GM12878 (cell line): ENCODE results near the gene PPP1R3C. TPM values are rescaled to one million over a fixed set of nuclear protein-coding genes. Genes with fewer than 3 reads are reported as not detected.

Experiments
- ATAC-seq: fragments of 200-7000 bp; cut with Tn5 transposase; 3 replicates; pipeline ENCODE4 v1.9.1; 2020; ENCODE audit warnings: mild to moderate bottlenecking, moderate library complexity
- BruUV-seq: library from RNA; stranded (reverse); fragments of 400-500 nt; replicated peaks from 2 replicates; lab custom pipeline; 2021; lab: Mats Ljungman, UMichigan
- CTCF ChIA-PET: fragments of 300-600 bp; sonication (Branson Sonifier 250); formaldehyde crosslinking; extraction: SDS; loops from one replicate; lab custom pipeline; 2021; ENCODE audit warnings: inconsistent platforms; lab: Yijun Ruan, JAX
- POLR2A ChIA-PET: fragments of 350-600 bp; formaldehyde crosslinking; extraction: SDS; loops from one replicate; lab custom pipeline; 2021; ENCODE audit warnings: inconsistent platforms; lab: Charles Lee
- RAD21 ChIA-PET: fragments of 300-600 bp; sonication (Branson Sonifier 250); formaldehyde crosslinking; loops from one replicate; lab custom pipeline; 2023; ENCODE audit warnings: antibody characterized with exemption; ENCODE audit not compliant: unreplicated experiment; lab: Charles Lee
- SMC1A ChIA-PET: fragments of 300-600 bp; sonication (Branson Sonifier 250); formaldehyde crosslinking; loops from one replicate; lab custom pipeline; 2023; ENCODE audit not compliant: unreplicated experiment, uncharacterized antibody; lab: Charles Lee
- DNase-seq: peaks from one replicate; pipeline ENCODE4 v3.0.0-alpha.2; 2011; ENCODE audit warnings: low read depth, low spot score
- FAIRE-seq: peaks from 3 replicates; lab custom pipeline; 2011; peaks lifted over from hg19 to GRCh38; lab: Jason Lieb, UNC
- H2AFZ ChIP-seq: 2 replicates; pipeline ENCODE4 v1.6.0; 2011; ENCODE audit warnings: low read depth, low read length, control low read depth; ENCODE audit not compliant: control insufficient read depth
- H3K27ac ChIP-seq: 2 replicates; pipeline ENCODE4 v1.5.1; 2011; ENCODE audit warnings: control low read depth; ENCODE audit not compliant: control insufficient read depth, insufficient read depth
- H3K27me3 ChIP-seq, 2 experiments: replicated peaks in 1 of 2; 2 replicates each; pipeline versions ENCODE4 v1.6.0 to v1.6.1; 2011; ENCODE audit warnings: low read length in 1 of 2; ENCODE audit not compliant: control insufficient read depth in 2 of 2, insufficient read depth in 2 of 2
- H3K36me3 ChIP-seq, 2 experiments: 2 replicates each; pipeline ENCODE4 v1.5.1; 2011; ENCODE audit warnings: low read length in 1 of 2; ENCODE audit not compliant: control insufficient read depth in 2 of 2, insufficient read depth in 2 of 2
- H3K4me1 ChIP-seq: 2 replicates; pipeline ENCODE4 v1.6.1; 2011; ENCODE audit warnings: mild to moderate bottlenecking, low read length, moderate library complexity, mixed read lengths; ENCODE audit not compliant: control insufficient read depth, insufficient read depth
- H3K4me2 ChIP-seq: 2 replicates; pipeline ENCODE4 v1.6.0; 2011; ENCODE audit warnings: control low read depth; ENCODE audit not compliant: control insufficient read depth, insufficient read depth
- H3K4me3 ChIP-seq: fragments of 200-600 bp; sonication (generic); 2 replicates; pipeline ENCODE4 v1.5.1; 2016
- H3K79me2 ChIP-seq: 2 replicates; pipeline ENCODE4 v1.6.0; 2011; ENCODE audit warnings: low read length; ENCODE audit not compliant: control insufficient read depth, insufficient read depth
- H3K9ac ChIP-seq: 2 replicates; pipeline ENCODE4 v1.8.0; 2011; ENCODE audit warnings: low read length, control low read depth, mixed read lengths; ENCODE audit not compliant: control insufficient read depth, insufficient read depth
- H3K9me3 ChIP-seq: replicated peaks from 3 replicates; pipeline ENCODE4 v1.5.1; 2011; ENCODE audit warnings: mild to moderate bottlenecking, low read length; ENCODE audit not compliant: control insufficient read depth, insufficient read depth
- H4K20me1 ChIP-seq: 2 replicates; pipeline ENCODE4 v1.6.0; 2011; ENCODE audit not compliant: control insufficient read depth, insufficient read depth
- BRCA1 ChIP-seq: IDR thresholded peaks from 2 replicates; pipeline ENCODE4 v1.6.1; 2011; ENCODE audit warnings: low read depth, low read length, improper control_type of control experiment
- CREB1 ChIP-seq: IDR thresholded peaks from 2 replicates; pipeline ENCODE4 v1.6.1; 2012; ENCODE audit warnings: low read depth, mild to moderate bottlenecking, inconsistent platforms
- CUX1 ChIP-seq: IDR thresholded peaks from 2 replicates; pipeline ENCODE4 v1.6.1; 2012; ENCODE audit warnings: improper control_type of control experiment, low read depth, low read length; ENCODE audit not compliant: insufficient replicate concordance
- EED ChIP-seq: sonication (generic); IDR thresholded peaks from 2 replicates; pipeline ENCODE4 v1.6.1; 2016; ENCODE audit warnings: antibody characterized with exemption, low read depth
- KAT2A ChIP-seq: conservative IDR thresholded peaks from 2 replicates; pipeline ENCODE4 v1.6.1; 2011; ENCODE audit warnings: low read depth, low read length; ENCODE audit not compliant: control insufficient read depth
- PML ChIP-seq: IDR thresholded peaks from 2 replicates; pipeline ENCODE4 v1.6.1; 2012; ENCODE audit warnings: low read length, inconsistent platforms
- POLR2AphosphoS2 ChIP-seq: IDR thresholded peaks from 2 replicates; pipeline ENCODE4 v1.6.1; 2011; ENCODE audit warnings: low read depth, mild to moderate bottlenecking, low read length, improper control_type of control experiment, moderate library complexity
- SP1 ChIP-seq: IDR thresholded peaks from one replicate; pipeline ENCODE4 v1.6.1; 2011; ENCODE audit warnings: low read depth, low read length
- USF2 ChIP-seq: IDR thresholded peaks from 2 replicates; pipeline ENCODE4 v1.6.1; 2011; ENCODE audit warnings: low read depth, low read length, improper control_type of control experiment, borderline replicate concordance
- ZNF274 ChIP-seq: IDR thresholded peaks from one replicate; pipeline ENCODE4 v1.8.0; 2011; ENCODE audit not compliant: insufficient read length, insufficient read depth
- ZSCAN29 ChIP-seq: fragments of 450-650 bp; IDR thresholded peaks from 2 replicates; pipeline ENCODE4 v1.6.1; 2017; ENCODE audit warnings: mild to moderate bottlenecking, moderate library complexity
- WGBS: methylation state at CpG from one replicate; pipeline ENCODE4 v1.1.6; 2016; ENCODE audit warnings: low lambda C conversion rate; ENCODE audit not compliant: insufficient replicate concordance, insufficient coverage; ENCODE audit errors: missing lambda C conversion rate; 5-methylcytosine and 5-hydroxymethylcytosine counted together
- in situ Hi-C: fragments of 300-500 bp; cut with MboI; formaldehyde crosslinking; loops from 9 replicates; pipeline ENCODE4 v1.14.3; 2018; ENCODE audit warnings: mixed read lengths
- intact Hi-C: fragments of 100-400 bp; cut with micrococcal nuclease; formaldehyde crosslinking; loops from one replicate; pipeline ENCODE4 v1.14.2; 2022; ENCODE audit not compliant: unreplicated experiment
- polyA plus RNA-seq, 11 experiments: library from polyadenylated mRNA; depleted of rRNA in 4 of 11; unstranded in 6 of 11; stranded (reverse) in 5 of 11; fragments of >200 nt; fragmentation: Nextera tagmentation in 4 of 11; fragmentation: Illumina TruSeq in 1 of 11; extraction: Ambion mirVana in 4 of 11; extraction: Trizol in 1 of 11; gene quantifications; 1 replicate in 1 of 11; 2 replicates in 10 of 11; pipeline versions ENCODE4 v1.2.1 to v1.2.3, GENCODE V29; 2011 to 2016; ENCODE audit warnings: inconsistent platforms in 2 of 11, missing spikeins in 2 of 11, low read depth in 1 of 11
- total RNA-seq, 4 experiments: library from RNA; depleted of rRNA in 3 of 4; stranded (reverse); fragments of >200 nt in 3 of 4; fragmentation: Illumina TruSeq in 1 of 4; extraction: Trizol in 1 of 4; gene quantifications; 2 replicates each; pipeline versions ENCODE4 v1.2.1 to v1.2.3, GENCODE V29; 2013 to 2021

The PPP1R3C gene
- total and polyA plus RNA-seq, 10 of the 15 experiments (the other 5 are each of a cell fraction or from before 2014, with no cell fraction given): 0.01 to 0.08 (median 0.04) TPM; not detected in 6

- H3K36me3 ChIP-seq: no peaks in the 10 kb centered on the region
- WGBS: 41% methylated on average over 5 of the region's 5 CpGs
- no peaks in the 10 kb centered on the region for H3K79me2 ChIP-seq
- intact Hi-C loops: no loop called here
- H3K4me1 ChIP-seq: no peaks in the 10 kb centered on the region
- no peak overlapping the region for H3K27ac ChIP-seq
- no peak for FAIRE-seq
- no peaks in the 10 kb centered on the region for H4K20me1 ChIP-seq
- no peak overlapping the region for H3K4me2 ChIP-seq
- RAD21 ChIA-PET: no interaction called here
- H2AFZ ChIP-seq: no peak overlapping the region
- no peak for DNase-seq
- no peak overlapping the region for H3K9ac ChIP-seq
- H3K9me3 ChIP-seq: no peaks in the 10 kb centered on the region
- no peak overlapping the region for H3K4me3 ChIP-seq
- SMC1A ChIA-PET: interaction anchor here (1.6 kb wide), 1 partner anchor 16 kb away, joined by 3 read pairs; no protein-coding TSS in a partner anchor
- in situ Hi-C loops: no loop called here
- CTCF ChIA-PET: interaction anchor here (1.1 to 2.3 kb wide), 2 partner anchors 9 to 32 kb away, joined by 3 to 5 read pairs; no protein-coding TSS in a partner anchor
- no peak for ATAC-seq
- no TSS peak for BruUV-seq
- POLR2A ChIA-PET: no interaction called here
- no peak for TF ChIP-seq PML
- H3K27me3 ChIP-seq: no peaks in the 10 kb centered on the region
These were observed 28.9 kb downstream of the PPP1R3C start for GRCh38 chr10:91603931-91604331.

DNA sequence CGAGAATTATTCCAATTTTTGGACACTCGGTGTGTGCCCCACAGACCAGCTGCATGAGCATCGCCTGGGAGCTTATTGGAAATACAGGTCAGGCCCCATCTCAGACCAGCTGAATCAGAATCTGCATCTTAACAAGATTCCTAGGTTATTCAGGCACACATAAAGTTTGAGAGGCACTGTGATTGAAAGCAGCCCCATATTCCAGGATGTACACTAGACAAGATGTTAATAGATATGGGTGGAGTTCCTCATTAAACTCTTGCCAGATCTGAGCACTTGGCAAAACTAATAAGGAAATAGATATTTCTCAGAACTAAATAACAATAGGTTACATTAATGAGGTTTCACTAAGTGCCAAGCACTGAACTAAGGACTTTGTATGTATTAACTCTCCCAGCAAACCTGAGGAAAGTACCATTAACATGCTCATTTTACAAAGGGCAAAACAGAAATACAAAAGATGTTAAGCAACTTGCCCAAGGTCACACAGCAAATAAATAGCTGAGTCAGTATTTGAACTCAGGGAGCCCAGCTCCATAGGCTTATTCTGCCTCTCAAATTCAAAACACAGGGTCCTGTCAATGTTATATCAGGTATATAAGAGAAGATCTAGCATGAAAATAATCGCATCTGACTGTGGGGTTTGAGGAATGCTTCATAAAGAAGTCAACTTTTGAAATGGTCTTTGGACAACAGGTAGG lies 29.9 kb downstream of the PPP1R3C start:
- Histone ChIP-seq H3K4me2 (no peak overlapping the region), H3K79me2 (no peaks in the 10 kb centered on the region), H3K4me1 (no peaks in the 10 kb centered on the region), H3K36me3 (no peaks in the 10 kb centered on the region), H3K27me3 (no peaks in the 10 kb centered on the region), H3K9ac (no peak overlapping the region), H3K4me3 (no peak overlapping the region), H3K27ac (no peak overlapping the region), H2AFZ (no peak overlapping the region), H4K20me1 (no peaks in the 10 kb centered on the region), H3K9me3 (no peaks in the 10 kb centered on the region)
- no TSS peak for BruUV-seq
- ChIA-PET POLR2A (no interaction called here), SMC1A (interaction anchor here (1.6 kb wide), 1 partner anchor 17 kb away, joined by 3 read pairs; no protein-coding TSS in a partner anchor), CTCF (interaction anchor here (2.3 kb wide), 1 partner anchor 32 kb away, joined by 5 read pairs; no protein-coding TSS in a partner anchor), RAD21 (no interaction called here)
- WGBS: 12% methylated on average over 4 of the region's 4 CpGs
- no peak for ATAC-seq
- in situ Hi-C loops: no loop called here
- intact Hi-C loops: no loop called here
- no peak for DNase-seq
- no peak for FAIRE-seq
- TF ChIP-seq USF2 (no peak), ZSCAN29 (no peak), CREB1 (no peak), SP1 (no peak), ZNF274 (no peak), BRCA1 (no peak), EED (no peak), KAT2A (no peak), CUX1 (no peak), POLR2AphosphoS2 (no peak)
